OCI-LY7 (cell line): ENCODE measurements around the gene ZBTB20. TPM values are rescaled to one million over a fixed set of nuclear protein-coding genes. Genes with fewer than 3 reads are reported as not detected.

Source experiments
- BruUV-seq: library from RNA; stranded (reverse); fragments of 400-500 nt; replicated peaks from 2 replicates; lab custom pipeline; 2021; lab: Mats Ljungman, UMichigan
- CTCF ChIA-PET: fragments of 300-600 bp; sonication (Branson Sonifier 250); formaldehyde crosslinking; loops from one replicate; lab custom pipeline; 2022; ENCODE audit warnings: antibody characterized with exemption; ENCODE audit not compliant: unreplicated experiment; lab: Charles Lee
- POLR2A ChIA-PET: fragments of 300-600 bp; sonication (Branson Sonifier 250); formaldehyde crosslinking; loops from one replicate; lab custom pipeline; 2022; ENCODE audit warnings: antibody characterized with exemption; lab: Charles Lee
- DNase-seq: peaks from one replicate; pipeline ENCODE4 v3.0.0-alpha.2; 2015; ENCODE audit warnings: low spot score
- H2AFZ ChIP-seq: fragments of 200-600 bp; sonication (generic), shearing (Covaris generic); 2 replicates; pipeline ENCODE4 v1.6.1; 2014; ENCODE audit warnings: mild to moderate bottlenecking, antibody characterized with exemption, low read length, moderate library complexity
- H3K27ac ChIP-seq: fragments of 200-600 bp; sonication (generic); 2 replicates; pipeline ENCODE4 v1.5.1; 2014; ENCODE audit warnings: mixed run types, low read depth, mild to moderate bottlenecking, moderate library complexity, low read length, inconsistent platforms; ENCODE audit not compliant: poor library complexity, severe bottlenecking
- H3K36me3 ChIP-seq: fragments of 200-600 bp; sonication (generic); 2 replicates; pipeline ENCODE4 v1.6.1; 2014; ENCODE audit warnings: mild to moderate bottlenecking, antibody characterized with exemption, low read length, moderate library complexity, mixed read lengths; ENCODE audit not compliant: insufficient read depth
- H3K4me1 ChIP-seq: fragments of 200-600 bp; sonication (generic); 2 replicates; pipeline ENCODE4 v1.5.1; 2014; ENCODE audit warnings: mild to moderate bottlenecking, low read length; ENCODE audit not compliant: insufficient read depth, poor library complexity, severe bottlenecking
- H3K4me2 ChIP-seq: fragments of 200-600 bp; sonication (generic); 2 replicates; pipeline ENCODE4 v1.6.1; 2014; ENCODE audit warnings: mild to moderate bottlenecking, low read length
- H3K4me3 ChIP-seq: fragments of 200-600 bp; sonication (generic); 2 replicates; pipeline ENCODE4 v1.5.1; 2014; ENCODE audit warnings: mild to moderate bottlenecking, low read depth, low read length; ENCODE audit not compliant: poor library complexity, severe bottlenecking
- H3K79me2 ChIP-seq: fragments of 200-600 bp; sonication (generic); 2 replicates; pipeline ENCODE4 v1.6.1; 2016; ENCODE audit warnings: low read depth, mild to moderate bottlenecking, low read length, moderate library complexity, mixed read lengths; ENCODE audit not compliant: insufficient read depth
- H3K9me2 ChIP-seq: fragments of 200-600 bp; sonication (generic); 2 replicates; pipeline ENCODE4 v1.6.1; 2016; ENCODE audit warnings: mild to moderate bottlenecking, low read length, mixed read lengths; ENCODE audit not compliant: insufficient read depth
- H3K9me3 ChIP-seq: fragments of 200-600 bp; sonication (generic); 2 replicates; pipeline ENCODE4 v1.6.1; 2014; ENCODE audit warnings: mild to moderate bottlenecking, mixed run types, low read length, mixed read lengths
- H4K20me1 ChIP-seq: fragments of 200-600 bp; sonication (generic); 2 replicates; pipeline ENCODE4 v1.6.1; 2014; ENCODE audit warnings: mild to moderate bottlenecking, antibody characterized with exemption, low read length, moderate library complexity, mixed read lengths; ENCODE audit not compliant: insufficient read depth
- CTCF ChIP-seq: fragments of 200-600 bp; sonication (generic); conservative IDR thresholded peaks from 2 replicates; pipeline ENCODE4 v1.5.1; 2014; ENCODE audit warnings: mild to moderate bottlenecking, antibody characterized with exemption, low read length, moderate library complexity, mixed read lengths
- EZH2phosphoT487 ChIP-seq: fragments of 200-600 bp; sonication (generic); IDR thresholded peaks from 2 replicates; pipeline ENCODE4 v1.6.1; 2018; ENCODE audit warnings: low read depth, borderline replicate concordance, mild to moderate bottlenecking, mixed run types, antibody characterized with exemption, low read length, moderate library complexity, mixed read lengths
- intact Hi-C: fragments of 100-400 bp; cut with micrococcal nuclease; formaldehyde crosslinking; loops from one replicate; pipeline ENCODE4 v1.10.0; 2022; ENCODE audit not compliant: unreplicated experiment
- total RNA-seq, 2 experiments: library from RNA; depleted of rRNA in 1 of 2; stranded (reverse); fragments of >200 nt in 1 of 2; shearing (Covaris generic) in 1 of 2; gene quantifications; 2 replicates each; pipeline ENCODE4 v1.2.3, GENCODE V29; 2014 to 2022

The ZBTB20 gene
- total RNA-seq, 2 experiments from 2014 or later: 5.5 to 11.8 TPM

- Histone ChIP-seq H2AFZ (no peak overlapping the region), H3K4me3 (no peak overlapping the region), H3K4me1 (no peaks in the 10 kb centered on the region), H3K27ac (no peak overlapping the region), H3K4me2 (no peak overlapping the region), H3K9me2 (no peaks in the 10 kb centered on the region), H3K36me3 (no peaks in the 10 kb centered on the region), H3K79me2 (no peaks in the 10 kb centered on the region), H3K9me3 (no peaks in the 10 kb centered on the region), H4K20me1 (no peaks in the 10 kb centered on the region)
- intact Hi-C loops: no loop called here
- TF ChIP-seq EZH2phosphoT487 (no peak), CTCF (no peak)
- no TSS peak for BruUV-seq
- no peak for DNase-seq
- POLR2A ChIA-PET: interaction anchor here (0.7 to 1.1 kb wide), 2 partner anchors 8 to 650 kb away, joined by 3 read pairs; no protein-coding TSS in a partner anchor
- CTCF ChIA-PET: no interaction called here
These were observed 60.7 kb downstream of the ZBTB20 start for GRCh38 chr3:115086344-115086743.

GRCh38 chr3:115085197-115085865 is 61.8 kb downstream of the ZBTB20 start:
- H3K9me2 ChIP-seq: no peaks in the 10 kb centered on the region
- POLR2A ChIA-PET: interaction anchor here (1.1 kb wide), 1 partner anchor 651 kb away, joined by 3 read pairs; no protein-coding TSS in a partner anchor

More at GRCh38 chr3:115085197-115085865, 61.8 kb downstream of the ZBTB20 start:
- H3K4me1 ChIP-seq: no peaks in the 10 kb centered on the region
- no peak overlapping the region for H3K4me2 ChIP-seq
- H3K9me3 ChIP-seq: no peaks in the 10 kb centered on the region
- BruUV-seq: no TSS peak
- no peaks in the 10 kb centered on the region for H4K20me1 ChIP-seq
- TF ChIP-seq EZH2phosphoT487 (no peak), CTCF (no peak)
- H2AFZ ChIP-seq: no peak overlapping the region
- no peak overlapping the region for H3K4me3 ChIP-seq
- CTCF ChIA-PET: no interaction called here
- H3K79me2 ChIP-seq: no peaks in the 10 kb centered on the region
- no peak overlapping the region for H3K27ac ChIP-seq
- DNase-seq: no peak
- H3K36me3 ChIP-seq: no peaks in the 10 kb centered on the region
- intact Hi-C loops: no loop called here
